IMR-90 (cell line): ENCODE data around the gene PPM1H. TPM values are rescaled to one million over a fixed set of nuclear protein-coding genes. Genes with fewer than 3 reads are reported as not detected.

Experiments used
- ATAC-seq: fragments of 200-7000 bp; cut with Tn5 transposase; 2 replicates; pipeline ENCODE4 v1.9.1; 2020; ENCODE audit warnings: low read depth, mild to moderate bottlenecking, moderate library complexity
- BruUV-seq: library from RNA; stranded (reverse); fragments of 400-500 nt; replicated peaks from 2 replicates; lab custom pipeline; 2021; lab: Mats Ljungman, UMichigan
- CTCF ChIA-PET: fragments of 300-600 bp; formaldehyde crosslinking; extraction: SDS; loops from one replicate; lab custom pipeline; 2021; ENCODE audit warnings: antibody characterized with exemption; lab: Yijun Ruan, JAX
- POLR2A ChIA-PET: fragments of 300-600 bp; sonication (Branson Sonifier 250); formaldehyde crosslinking; loops from one replicate; lab custom pipeline; 2022; ENCODE audit warnings: antibody characterized with exemption; ENCODE audit not compliant: unreplicated experiment; lab: Charles Lee
- DNase-seq: peaks from one replicate; pipeline ENCODE4 v3.0.0; 2013
- H2AFZ ChIP-seq: replicated peaks from 2 replicates; pipeline ENCODE3; 2013; ENCODE audit warnings: low read length, mild to moderate bottlenecking; ENCODE audit not compliant: poor library complexity
- H2AK5ac ChIP-seq: 2 replicates; pipeline ENCODE4 v1.6.1; 2013; ENCODE audit warnings: low read depth, low read length, inconsistent platforms
- H2AK9ac ChIP-seq: replicated peaks from 2 replicates; pipeline ENCODE3; 2013; ENCODE audit warnings: mild to moderate bottlenecking, low read depth, low read length, moderate library complexity; ENCODE audit not compliant: poor library complexity
- H2BK120ac ChIP-seq: 2 replicates; pipeline ENCODE4 v1.6.1; 2013; ENCODE audit warnings: low read depth, low read length, inconsistent platforms
- H2BK15ac ChIP-seq: 3 replicates; pipeline ENCODE4 v1.6.1; 2013; ENCODE audit warnings: low read depth, low read length, inconsistent platforms
- H2BK20ac ChIP-seq: 2 replicates; pipeline ENCODE4 v1.6.1; 2013; ENCODE audit warnings: low read depth, mild to moderate bottlenecking, inconsistent platforms, low read length, moderate library complexity
- H2BK5ac ChIP-seq: 2 replicates; pipeline ENCODE4 v1.6.1; 2013; ENCODE audit warnings: mild to moderate bottlenecking, low read depth, low read length, inconsistent platforms; ENCODE audit not compliant: poor library complexity, severe bottlenecking
- H3K14ac ChIP-seq: replicated peaks from 2 replicates; pipeline ENCODE4 v1.6.1; 2013; ENCODE audit warnings: low read depth, low read length, inconsistent platforms
- H3K18ac ChIP-seq: 2 replicates; pipeline ENCODE4 v1.6.1; 2013; ENCODE audit warnings: low read depth, low read length, control low read depth
- H3K23ac ChIP-seq: 2 replicates; pipeline ENCODE4 v1.6.1; 2013; ENCODE audit warnings: low read depth, low read length, inconsistent platforms
- H3K27ac ChIP-seq: 2 replicates; pipeline ENCODE4 v1.5.1; 2013; ENCODE audit warnings: mild to moderate bottlenecking, control low read depth, low read length; ENCODE audit not compliant: insufficient read depth
- H3K27me3 ChIP-seq: 2 replicates; pipeline ENCODE4 v1.6.1; 2013; ENCODE audit warnings: low read length; ENCODE audit not compliant: control insufficient read depth, insufficient read depth
- H3K36me3 ChIP-seq: 2 replicates; pipeline ENCODE4 v1.6.1; 2013; ENCODE audit warnings: low read length, mixed read lengths; ENCODE audit not compliant: control insufficient read depth, insufficient read depth
- H3K4ac ChIP-seq: 2 replicates; pipeline ENCODE4 v1.6.1; 2013; ENCODE audit warnings: low read depth, low read length, inconsistent platforms
- H3K4me1 ChIP-seq: 2 replicates; pipeline ENCODE4 v1.6.1; 2013; ENCODE audit warnings: low read length, mixed read lengths; ENCODE audit not compliant: control insufficient read depth, insufficient read depth
- H3K4me2 ChIP-seq: 2 replicates; pipeline ENCODE4 v1.6.1; 2013; ENCODE audit warnings: low read depth, mild to moderate bottlenecking, control low read depth, low read length, moderate library complexity
- H3K4me3 ChIP-seq: 2 replicates; pipeline ENCODE4 v1.5.1; 2013; ENCODE audit warnings: low read depth, mild to moderate bottlenecking, control low read depth, low read length, moderate library complexity; ENCODE audit not compliant: insufficient read depth
- H3K56ac ChIP-seq: 2 replicates; pipeline ENCODE4 v1.6.1; 2013; ENCODE audit warnings: low read length, inconsistent platforms; ENCODE audit not compliant: insufficient read depth; ENCODE audit errors: extremely low read depth
- H3K79me1 ChIP-seq, 2 experiments: 2 replicates each; pipeline ENCODE4 v1.6.1; 2013; ENCODE audit warnings: low read length in 2 of 2, inconsistent platforms in 1 of 2, low read depth in 1 of 2
- H3K9ac ChIP-seq: 2 replicates; pipeline ENCODE4 v1.6.1; 2013; ENCODE audit warnings: low read depth, low read length, control low read depth
- H3K9me1 ChIP-seq: 2 replicates; pipeline ENCODE4 v1.6.1; 2013; ENCODE audit warnings: low read length, inconsistent platforms; ENCODE audit not compliant: insufficient read depth
- H3K9me3 ChIP-seq: 2 replicates; pipeline ENCODE4 v1.6.1; 2013; ENCODE audit warnings: low read length; ENCODE audit not compliant: control insufficient read depth, insufficient read depth
- H4K20me1 ChIP-seq: 2 replicates; pipeline ENCODE4 v1.6.1; 2013; ENCODE audit warnings: low read length, inconsistent platforms; ENCODE audit not compliant: insufficient read depth
- H4K5ac ChIP-seq: 2 replicates; pipeline ENCODE4 v1.6.1; 2013; ENCODE audit warnings: mild to moderate bottlenecking, low read depth, low read length, control low read depth
- H4K8ac ChIP-seq, 2 experiments: 2 replicates each; pipeline ENCODE4 v1.6.1; 2013; ENCODE audit warnings: low read depth in 2 of 2, low read length in 2 of 2, control low read depth in 1 of 2, inconsistent platforms in 1 of 2
- H4K91ac ChIP-seq: 2 replicates; pipeline ENCODE4 v1.6.1; 2013; ENCODE audit warnings: low read depth, low read length, inconsistent platforms; ENCODE audit not compliant: insufficient read depth
- BHLHE40 ChIP-seq: fragments of 150-350 bp; IDR thresholded peaks from 2 replicates; pipeline ENCODE4 v1.6.1; 2016; ENCODE audit warnings: mild to moderate bottlenecking, low read depth, low read length
- CEBPB ChIP-seq: IDR thresholded peaks from 2 replicates; pipeline ENCODE4 v1.6.1; 2012; ENCODE audit warnings: low read depth, low read length, improper control_type of control experiment
- CHD1 ChIP-seq: IDR thresholded peaks from 2 replicates; pipeline ENCODE4 v1.6.1; 2012; ENCODE audit warnings: low read depth, low read length, improper control_type of control experiment
- CTCF ChIP-seq: conservative IDR thresholded peaks from 2 replicates; pipeline ENCODE4 v1.5.1; 2012; ENCODE audit warnings: mild to moderate bottlenecking, low read depth, low read length, improper control_type of control experiment
- ELK1 ChIP-seq: fragments of 150-350 bp; IDR thresholded peaks from 2 replicates; pipeline ENCODE4 v1.6.1; 2016; ENCODE audit warnings: low read depth, mild to moderate bottlenecking, low read length, moderate library complexity, borderline replicate concordance
- FOS ChIP-seq: fragments of 150-350 bp; IDR thresholded peaks from 2 replicates; pipeline ENCODE4 v1.6.1; 2016; ENCODE audit warnings: low read depth, low read length
- MAFK ChIP-seq: IDR thresholded peaks from 2 replicates; pipeline ENCODE4 v1.6.1; 2012; ENCODE audit warnings: low read depth, low read length, improper control_type of control experiment
- MAZ ChIP-seq: IDR thresholded peaks from 2 replicates; pipeline ENCODE4 v1.6.1; 2012; ENCODE audit warnings: low read depth, mild to moderate bottlenecking, low read length, improper control_type of control experiment, moderate library complexity, borderline replicate concordance
- MXI1 ChIP-seq: IDR thresholded peaks from 2 replicates; pipeline ENCODE4 v1.6.1; 2012; ENCODE audit warnings: low read depth, mild to moderate bottlenecking, low read length, moderate library complexity, borderline replicate concordance
- NFE2L2 ChIP-seq: fragments of 150-350 bp; IDR thresholded peaks from 2 replicates; pipeline ENCODE4 v1.6.1; 2016; ENCODE audit warnings: low read depth, mild to moderate bottlenecking, low read length
- POLR2A ChIP-seq: IDR thresholded peaks from 2 replicates; pipeline ENCODE4 v1.6.1; 2012; ENCODE audit warnings: mild to moderate bottlenecking, low read depth, low read length
- RAD21 ChIP-seq: IDR thresholded peaks from 2 replicates; pipeline ENCODE4 v1.6.1; 2012; ENCODE audit warnings: low read length, improper control_type of control experiment
- RCOR1 ChIP-seq: IDR thresholded peaks from 2 replicates; pipeline ENCODE4 v1.6.1; 2012; ENCODE audit warnings: mild to moderate bottlenecking, low read length, improper control_type of control experiment; ENCODE audit not compliant: insufficient replicate concordance
- RFX5 ChIP-seq: IDR thresholded peaks from 2 replicates; pipeline ENCODE4 v1.8.0; 2012; ENCODE audit warnings: low read depth, mild to moderate bottlenecking, low read length, moderate library complexity
- SMC3 ChIP-seq: fragments of 150-350 bp; IDR thresholded peaks from 2 replicates; pipeline ENCODE4 v1.6.1; 2016; ENCODE audit warnings: low read depth, mild to moderate bottlenecking, antibody characterized with exemption, low read length, moderate library complexity
- USF2 ChIP-seq: fragments of 150-350 bp; IDR thresholded peaks from 2 replicates; pipeline ENCODE4 v1.6.1; 2017; ENCODE audit warnings: mild to moderate bottlenecking, antibody characterized with exemption, low read length, low read depth
- WGBS, 2 experiments: methylation state at CpG; one replicate each; pipeline versions ENCODE4 v1.1.5 to v1.1.7; 2013; ENCODE audit warnings: missing lambda C conversion rate in 2 of 2; ENCODE audit not compliant: insufficient read length in 1 of 2; ENCODE audit errors: extremely low coverage in 2 of 2; 5-methylcytosine and 5-hydroxymethylcytosine counted together
- dilution Hi-C: fragments of 300-500 bp; cut with HindIII; formaldehyde crosslinking; loops from one replicate; pipeline ENCODE4 v1.14.3; 2018; ENCODE audit warnings: low sequenced_read_pairs; ENCODE audit not compliant: unreplicated experiment
- in situ Hi-C: fragments of 300-500 bp; cut with MboI; formaldehyde crosslinking; loops from 3 replicates; pipeline ENCODE4 v1.14.3; 2019; ENCODE audit warnings: low sequenced_read_pairs, inconsistent platforms, mixed read lengths
- intact Hi-C: fragments of 100-400 bp; cut with micrococcal nuclease; formaldehyde crosslinking; loops from 2 replicates; pipeline ENCODE4 v1.10.0; 2022
- polyA plus RNA-seq, 3 experiments: library from polyadenylated mRNA; depleted of rRNA; stranded (reverse); fragments of >200 nt; gene quantifications; 2 replicates each; pipeline ENCODE4 v1.2.3, GENCODE V29; 2012; ENCODE audit warnings: low replicate concordance in 1 of 3
- total RNA-seq: library from RNA; depleted of rRNA; stranded (reverse); fragments of >200 nt; gene quantifications from 2 replicates; pipeline ENCODE4 v1.2.3, GENCODE V29; 2012

The PPM1H gene
- total and polyA plus RNA-seq, 2 of the 4 experiments (the other 2 are of a cell fraction): 0.14 to 0.18 TPM

- H2AK9ac ChIP-seq: no peak overlapping the region
- no peak overlapping the region for H3K27ac ChIP-seq
- H2AFZ ChIP-seq: no peak overlapping the region
- CTCF ChIA-PET: no interaction called here
- no peak overlapping the region for H3K56ac ChIP-seq
- no peak overlapping the region for H3K4me3 ChIP-seq
- H3K27me3 ChIP-seq: peaks cover 2% of the 10 kb centered on the region; the same call in 1 of the 2 replicates
- H2BK20ac ChIP-seq: no peak overlapping the region
- no peak overlapping the region for H4K8ac ChIP-seq
- intact Hi-C loops: no loop called here
- H4K5ac ChIP-seq: no peak overlapping the region
- H3K9me1 ChIP-seq: no peaks in the 10 kb centered on the region
- POLR2A ChIA-PET: no interaction called here
- no peak for TF ChIP-seq RCOR1
- no peak for TF ChIP-seq RFX5
- TF ChIP-seq ELK1: no peak
- TF ChIP-seq MAFK: no peak
- TF ChIP-seq MAZ: no peak
- TF ChIP-seq NFE2L2: no peak
- no peak for TF ChIP-seq CEBPB
- no peak for TF ChIP-seq MXI1
- no peak for TF ChIP-seq FOS
- TF ChIP-seq CHD1: no peak
- TF ChIP-seq SMC3: no peak
- TF ChIP-seq USF2: no peak
- no peak for TF ChIP-seq BHLHE40
- TF ChIP-seq CTCF: no peak
- TF ChIP-seq RAD21: no peak
- TF ChIP-seq POLR2A: no peak
- in situ Hi-C loops: no loop called here
- H4K20me1 ChIP-seq: no peaks in the 10 kb centered on the region
- no TSS peak for BruUV-seq
- no peaks in the 10 kb centered on the region for H3K79me1 ChIP-seq
- H3K9ac ChIP-seq: no peak overlapping the region
- no peak overlapping the region for H2BK15ac ChIP-seq
- H3K4me1 ChIP-seq: no peaks in the 10 kb centered on the region
- H2BK120ac ChIP-seq: no peak overlapping the region
- H3K9me3 ChIP-seq: no peaks in the 10 kb centered on the region
- no CpG with 5 or more reads among the region's 2 CpGs for WGBS, 2 experiments
- H3K4me2 ChIP-seq: no peak overlapping the region
- ATAC-seq: no peak
- no peak overlapping the region for H2BK5ac ChIP-seq
- no peak overlapping the region for H3K23ac ChIP-seq
- DNase-seq: no peak
- H3K4ac ChIP-seq: no peak overlapping the region
- no peaks in the 10 kb centered on the region for H3K36me3 ChIP-seq
- no peak overlapping the region for H3K18ac ChIP-seq
- dilution Hi-C loops: no loop called here
- no peak overlapping the region for H4K91ac ChIP-seq
- no peak overlapping the region for H3K14ac ChIP-seq
- H2AK5ac ChIP-seq: no peak overlapping the region
Observed at GRCh38 chr12:62651138-62651537, 283.8 kb downstream of the PPM1H start.
